HG03108 (cell line): ENCODE data around the gene MSN.
"Not testable (repeated sequence)": the region's sequence is repeated elsewhere in the genome, so short reads cannot be mapped to it uniquely, and the experiment has no call there.

Source experiments
- ATAC-seq: cut with Tn5 transposase; IDR thresholded peaks from one replicate; pipeline ENCODE4 v1.9.1; 2021; ENCODE audit warnings: moderate library complexity; ENCODE audit not compliant: unreplicated experiment

MSN gene

GRCh38 chrX:65667503-65668376 is at the start of gene MSN:
MSN (plus strand) TSS chrX:65667654; CDS start chrX:65667842, 188 bp downstream.
- peak; percentile 80 for ATAC-seq

- ATAC-seq: not testable (repeated sequence)
Measured at GRCh38 chrX:65620096-65620705, 47.3 kb upstream of the MSN start.

- no peak for ATAC-seq
Measured at GRCh38 chrX:65630771-65631170, 36.7 kb upstream of the MSN start.

DNA sequence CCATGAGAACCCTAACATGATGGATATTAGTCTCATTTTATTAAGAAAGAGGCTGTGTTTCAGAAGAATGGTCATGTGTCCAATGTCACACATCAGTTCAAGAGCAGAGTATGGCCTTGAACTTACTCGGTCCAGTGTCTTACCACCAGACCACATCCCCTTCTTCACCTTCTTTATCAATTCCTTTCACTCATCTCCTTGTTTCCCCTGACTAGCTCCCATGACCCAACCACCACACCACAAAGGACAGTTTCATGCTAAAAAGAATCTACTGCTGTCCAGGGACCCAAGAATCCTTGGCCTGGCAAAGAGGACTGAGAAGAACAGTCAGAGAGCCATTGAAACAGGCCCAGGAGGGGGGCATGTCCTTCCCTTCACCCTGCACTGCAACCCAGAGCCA is 33.6 kb upstream of the MSN start:
- no peak for ATAC-seq

GRCh38 chrX:65634732-65635131 is 32.7 kb upstream of the MSN start:
- ATAC-seq: no peak

DNA sequence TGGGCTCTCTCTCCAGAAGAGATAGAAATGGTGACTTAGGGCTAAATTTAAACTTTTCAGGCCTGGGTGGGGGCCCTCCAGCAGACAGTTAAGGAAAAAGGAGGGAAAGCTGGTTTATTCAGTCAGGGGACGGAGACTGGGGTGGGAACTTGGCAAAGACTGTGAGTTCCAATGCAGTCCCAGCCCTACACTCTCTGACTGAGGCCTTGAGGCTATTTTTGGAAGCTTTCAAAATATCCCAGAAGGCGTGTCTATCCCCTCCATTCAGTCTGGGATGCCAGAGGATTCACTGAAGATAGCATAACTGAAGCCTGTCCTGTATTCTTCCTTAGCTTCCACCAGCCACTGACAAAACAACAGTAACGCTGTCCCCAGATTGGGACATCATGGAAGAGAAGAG is 32.1 kb upstream of the MSN start:
- no peak for ATAC-seq

GRCh38 chrX:65635822-65636221 is 31.6 kb upstream of the MSN start:
- ATAC-seq: no peak

GRCh38 chrX:65636261-65636660 is 31.2 kb upstream of the MSN start:
- not testable (repeated sequence) for ATAC-seq

GRCh38 chrX:65637335-65637734 is 30.1 kb upstream of the MSN start:
- no peak for ATAC-seq

DNA sequence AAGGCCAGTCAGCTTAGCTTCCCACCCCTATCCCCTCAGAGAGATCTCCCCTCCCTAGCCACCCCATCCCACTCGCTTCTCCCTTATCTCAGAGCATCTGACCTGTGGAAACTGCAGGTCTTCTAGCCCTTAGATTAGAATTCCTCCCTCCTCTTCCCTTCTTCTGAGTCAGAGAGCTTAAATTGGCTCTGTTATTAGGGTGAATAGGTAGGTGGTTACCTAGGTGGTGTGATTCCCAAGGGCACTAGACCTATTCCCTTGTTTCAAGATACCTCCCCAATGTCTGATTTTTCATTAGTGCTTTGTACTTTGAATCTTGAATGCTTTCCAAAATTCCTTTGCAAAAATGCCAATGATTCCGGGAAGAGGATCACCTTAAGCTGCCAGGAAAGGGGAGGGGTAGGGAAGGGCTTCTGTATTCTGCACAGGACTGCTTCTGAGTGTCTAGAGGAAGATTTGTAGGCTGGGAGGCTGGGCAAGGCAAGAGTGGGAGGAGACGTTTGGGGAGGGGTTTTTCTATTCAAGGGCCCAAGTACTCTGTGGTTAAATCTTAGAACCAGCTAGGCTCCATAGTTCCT is 24.5 kb upstream of the MSN start:
- no peak for ATAC-seq

GRCh38 chrX:65643531-65644052 is 23.9 kb upstream of the MSN start:
- ATAC-seq: no peak

GRCh38 chrX:65644621-65645289 is 22.7 kb upstream of the MSN start:
- no peak for ATAC-seq

DNA sequence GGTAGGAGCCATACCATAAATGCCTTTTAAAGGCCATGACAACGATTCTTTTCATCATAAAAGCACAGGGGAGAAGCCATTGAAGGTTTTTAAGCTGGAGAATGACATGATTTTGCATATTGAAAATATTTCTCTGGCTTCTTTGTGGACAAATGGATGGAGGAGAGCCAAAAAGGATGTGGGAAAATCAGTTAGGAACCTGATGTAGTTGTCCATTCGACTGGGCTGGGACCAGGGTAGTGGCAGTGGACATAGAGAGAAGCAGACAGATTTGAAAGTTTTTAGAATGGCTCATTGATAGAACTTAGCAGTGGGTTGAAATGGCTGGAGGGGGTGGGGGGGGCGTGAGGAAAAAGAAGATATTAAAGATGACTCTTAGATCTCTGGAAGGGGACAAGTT is 19.7 kb upstream of the MSN start:
- no peak for ATAC-seq

- ATAC-seq: no peak
Measured at GRCh38 chrX:65652098-65652497, 15.4 kb upstream of the MSN start.

DNA sequence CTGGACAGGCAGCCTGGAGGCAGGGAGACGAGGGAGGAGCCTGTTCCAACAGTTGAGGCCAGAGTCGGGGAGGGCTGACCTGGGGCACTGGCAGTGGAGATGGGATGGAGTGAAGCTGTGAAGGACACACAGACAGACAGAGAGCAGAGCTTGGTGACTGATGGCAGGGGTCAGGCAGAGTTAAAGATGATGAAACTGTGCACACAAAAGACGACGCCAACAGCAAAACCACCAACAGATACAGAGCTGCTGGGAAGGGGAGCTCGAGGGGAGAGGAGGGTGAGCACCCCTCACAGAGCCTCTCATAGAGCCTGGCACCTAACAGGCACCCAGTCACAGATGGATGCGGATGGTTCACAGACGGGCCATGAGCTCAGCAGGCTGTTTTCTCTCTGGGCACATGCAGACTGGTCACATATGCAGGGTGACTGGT is 10.4 kb upstream of the MSN start:
- ATAC-seq: not testable (repeated sequence)

- ATAC-seq: no peak
Measured at GRCh38 chrX:65657659-65658058, 9.8 kb upstream of the MSN start.

DNA sequence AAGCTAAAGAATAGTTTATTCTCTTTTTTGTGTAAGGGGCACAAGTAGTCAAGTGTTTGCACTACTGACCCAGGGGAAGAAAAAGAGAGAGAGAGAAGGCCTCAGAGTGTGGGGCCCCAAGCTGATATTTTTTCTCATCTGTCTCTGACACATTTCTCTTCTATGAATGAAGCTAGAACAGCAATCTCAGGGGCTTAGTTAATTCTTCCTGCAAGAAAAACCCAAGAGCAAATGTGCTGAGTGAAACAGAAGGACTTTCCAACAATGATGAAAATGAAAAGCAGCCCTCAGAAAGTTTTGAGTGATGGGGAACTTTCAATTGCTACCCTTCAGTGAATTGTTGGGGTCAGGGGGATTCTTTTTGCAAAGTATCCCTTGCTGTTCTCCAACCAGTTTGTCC is 9.2 kb upstream of the MSN start:
- ATAC-seq: no peak

GRCh38 chrX:65667157-65667502 is 324 bp upstream of the MSN start:
- no peak for ATAC-seq

- peak; percentile 36 for ATAC-seq
Measured at GRCh38 chrX:65668377-65669310, 1.2 kb downstream of the MSN start.

DNA sequence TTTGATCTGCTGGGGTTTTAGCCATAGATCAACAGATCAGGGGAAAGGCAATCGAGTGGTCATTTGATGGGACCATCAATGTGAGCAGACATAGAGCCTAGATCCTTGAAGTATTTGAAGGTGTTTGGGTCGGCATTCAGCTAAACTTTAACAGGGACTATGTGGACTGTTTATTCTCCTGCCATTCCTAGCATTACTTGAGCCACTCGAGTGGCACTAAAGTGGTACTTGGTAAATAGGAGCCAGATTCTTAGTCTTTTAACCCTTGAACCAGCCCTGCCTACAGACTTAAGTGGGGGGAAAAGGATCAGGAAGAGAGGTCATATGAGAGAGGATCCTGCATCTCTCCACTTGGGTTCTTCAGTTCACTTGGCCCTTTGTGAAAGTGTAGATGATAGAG is 3.8 kb downstream of the MSN start:
- ATAC-seq: no peak
